Heart left ventricle (tissue), 16 donors: ENCODE measurements around the gene RECK. TPM values are rescaled to one million over a fixed set of nuclear protein-coding genes. Genes with fewer than 3 reads are reported as not detected.

Source experiments
- ATAC-seq, 4 donors: fragments of 200-7000 bp; cut with Tn5 transposase; one replicate each; pipeline ENCODE4 v1.9.1; 2020 to 2022; ENCODE audit warnings: moderate library complexity in 4 of 4, mild to moderate bottlenecking in 3 of 4, moderate number of reproducible peaks in 1 of 4
- DNase-seq, 5 donors: peaks; one replicate each; pipeline ENCODE4 v3.0.0-alpha.2; 2020
- H3K27ac ChIP-seq, 12 donors: fragments of 200-600 bp; sonication (generic) in 4 of 12; one replicate each; pipeline versions ENCODE4 v1.5.0 to v1.8.0; 2016 to 2022; ENCODE audit warnings: mild to moderate bottlenecking in 2 of 12
- H3K27me3 ChIP-seq, 9 donors: fragments of 200-600 bp; sonication (generic) in 2 of 9; one replicate each; pipeline versions ENCODE4 v1.5.1 to v1.8.0; 2016 to 2022; ENCODE audit warnings: mild to moderate bottlenecking in 3 of 9
- H3K36me3 ChIP-seq, 9 donors: fragments of 200-600 bp; sonication (generic) in 2 of 9; one replicate each; pipeline versions ENCODE4 v1.5.0 to v1.8.0; 2018 to 2022; ENCODE audit warnings: mild to moderate bottlenecking in 2 of 9
- H3K4me1 ChIP-seq, 12 donors: fragments of 200-600 bp; sonication (generic) in 4 of 12; one replicate each; pipeline versions ENCODE4 v1.5.0 to v1.8.0; 2016 to 2022; ENCODE audit warnings: mild to moderate bottlenecking in 3 of 12
- H3K4me3 ChIP-seq, 12 donors: fragments of 200-600 bp; sonication (generic) in 4 of 12; one replicate each; pipeline versions ENCODE4 v1.5.0 to v1.8.0; 2017 to 2022; ENCODE audit warnings: mild to moderate bottlenecking in 9 of 12, moderate library complexity in 4 of 12
- H3K9me3 ChIP-seq, 12 donors: fragments of 200-600 bp; sonication (generic) in 4 of 12; one replicate each; pipeline versions ENCODE4 v1.5.0 to v1.8.0; 2016 to 2022; ENCODE audit warnings: mild to moderate bottlenecking in 1 of 12
- CTCF ChIP-seq, 12 donors: fragments of 200-600 bp; sonication (generic) in 4 of 12; IDR thresholded peaks; one replicate each; pipeline versions ENCODE4 v1.5.0 to v1.8.0; 2018 to 2022; ENCODE audit warnings: antibody characterized with exemption in 12 of 12, mild to moderate bottlenecking in 5 of 12
- POLR2A ChIP-seq, 2 donors: fragments of 450-650 bp; IDR thresholded peaks; one replicate each; pipeline ENCODE4 v1.6.1; 2017; ENCODE audit warnings: antibody characterized with exemption in 2 of 2, mild to moderate bottlenecking in 2 of 2, moderate library complexity in 2 of 2
- WGBS, 4 donors: extraction: QIAGEN DNeasy Blood & Tissue Kit in 2 of 4; methylation state at CpG; one replicate each; pipeline versions ENCODE4 v1.1.5 to v1.1.7; 2013 to 2018; 5-methylcytosine and 5-hydroxymethylcytosine counted together
- intact Hi-C, 10 donors: fragments of 100-400 bp; cut with DNase I; formaldehyde crosslinking; loops; one replicate each; pipeline versions ENCODE4 v1.11.1 to v1.14.2; 2022
- polyA plus RNA-seq, 2 donors: library from polyadenylated mRNA; stranded (reverse); fragments of 200-250 nt; gene quantifications; one replicate each; pipeline ENCODE4 v1.2.3, GENCODE V29; 2013
- total RNA-seq, 9 donors: library from RNA; depleted of rRNA in 2 of 9; stranded (reverse); fragments of >200 nt in 2 of 9; fragmentation: NEBNext Ultra II Directional in 3 of 9; extraction: Animal tissue kit (Norgen Biotek cat#: 25700) in 3 of 9; gene quantifications; one replicate each; pipeline versions ENCODE4 v1.1.0 to v1.2.4, GENCODE V29; 2016 to 2023
- donor health status: ischemic (EF 13 %, LVEDD 7.1; RV severe dilation, severe dysfunction).
- donor health status: healthy with polysubstance abuse.
- donor health status: DM: no; HTN: yes; CAD: no.
- donor health status: DM: no; HTN: no; CAD: no.
- donor health status: ischemic (EF 25% LVEDD 6.9; RV normal size, moderate dysfunction).
- donor health status: ischemic (EF 25% LVEDD 5.7; RV mildly dilated, moderate dysfunction).
- donor health status: healthy.
- donor health status: DM: yes; HTN: yes; CAD: no.
- donor health status: ischemic (EF 35%, LVEDD 5.7; RV mildly dilated, moderate dysfunction).
- donor health status: nonischemic (EF 11% LVEDD 7.7; RV severe dilation, severe dysfunction).
- donor health status: DM: yes; HTN: yes; CAD: no.
- donor health status: PGD.
- donor health status: ischemic (EF 29% LVEDD 5.4; RV normal size, mild dysfunction).
- donor health status: nonischemic (EF 23%, LVEDD 6.1; RV moderate dilation, normal function).

RECK gene
- total and polyA plus RNA-seq, 11 donors, result 2.5 to 10.2 (median 4.9) TPM

- Histone ChIP-seq H3K36me3 (peaks cover 0 to 68% (median 43%) of the 10 kb centered on the region in 9 donors), H3K27ac (no peak overlapping the region), H3K9me3 (no peaks in the 10 kb centered on the region), H3K4me1 (peaks cover 0 to 9% (median 0%) of the 10 kb centered on the region in 12 donors), H3K27me3 (no peaks in the 10 kb centered on the region), H3K4me3 (no peak overlapping the region)
- intact Hi-C loops, result loop anchor here in 1 of 10 donors (10.0 kb wide), 1 partner anchor 53 kb away; no protein-coding TSS in a partner anchor
- 92 to 94% (median 93%) methylated on average over 7 of the region's 7 CpGs for WGBS, 4 donors
- DNase-seq (no peak), ATAC-seq (no peak)
- no peak for TF ChIP-seq CTCF (IDR thresholded peaks at IDR 0.05)
- TF ChIP-seq POLR2A (IDR thresholded peaks at IDR 0.05), result no peak
Measured at GRCh38 chr9:36121971-36122370, 85.3 kb downstream of the RECK start.

- Histone ChIP-seq H3K27me3 (no peaks in the 10 kb centered on the region), H3K27ac (no peak overlapping the region), H3K4me1 (peaks cover 0 to 24% (median 0%) of the 10 kb centered on the region in 12 donors), H3K9me3 (no peaks in the 10 kb centered on the region), H3K4me3 (no peak overlapping the region), H3K36me3 (peaks cover 0 to 56% (median 34%) of the 10 kb centered on the region in 9 donors)
- intact Hi-C loops, result loop anchor here in 1 of 10 donors (10.0 kb wide), 1 partner anchor 51 kb away; no protein-coding TSS in a partner anchor
- no peak for TF ChIP-seq POLR2A (IDR thresholded peaks at IDR 0.05)
- no peak for TF ChIP-seq CTCF (IDR thresholded peaks at IDR 0.05)
- DNase-seq (no peak), ATAC-seq (no peak)
- 90 to 97% (median 93%) methylated on average over 2 of the region's 2 CpGs for WGBS, 4 donors
Measured at GRCh38 chr9:36123515-36123914, 86.8 kb downstream of the RECK start.

- WGBS, 4 donors, result 81 to 85% (median 83%) methylated on average over 10 of the region's 10 CpGs
- Histone ChIP-seq H3K27ac (no peak overlapping the region), H3K4me1 (peaks cover 0 to 39% (median 0%) of the 10 kb centered on the region in 12 donors), H3K9me3 (no peaks in the 10 kb centered on the region), H3K36me3 (peaks cover 0 to 40% (median 27%) of the 10 kb centered on the region in 9 donors), H3K4me3 (no peak overlapping the region), H3K27me3 (no peaks in the 10 kb centered on the region)
- TF ChIP-seq CTCF (IDR thresholded peaks at IDR 0.05), result no peak
- no peak for TF ChIP-seq POLR2A (IDR thresholded peaks at IDR 0.05)
- no peak for ATAC-seq
- intact Hi-C loops, result loop anchor here in 1 of 10 donors (10.0 kb wide), 1 partner anchor 50 kb away; no protein-coding TSS in a partner anchor
- no peak for DNase-seq
Measured at GRCh38 chr9:36125062-36125855, 88.5 kb downstream of the RECK start.

DNA sequence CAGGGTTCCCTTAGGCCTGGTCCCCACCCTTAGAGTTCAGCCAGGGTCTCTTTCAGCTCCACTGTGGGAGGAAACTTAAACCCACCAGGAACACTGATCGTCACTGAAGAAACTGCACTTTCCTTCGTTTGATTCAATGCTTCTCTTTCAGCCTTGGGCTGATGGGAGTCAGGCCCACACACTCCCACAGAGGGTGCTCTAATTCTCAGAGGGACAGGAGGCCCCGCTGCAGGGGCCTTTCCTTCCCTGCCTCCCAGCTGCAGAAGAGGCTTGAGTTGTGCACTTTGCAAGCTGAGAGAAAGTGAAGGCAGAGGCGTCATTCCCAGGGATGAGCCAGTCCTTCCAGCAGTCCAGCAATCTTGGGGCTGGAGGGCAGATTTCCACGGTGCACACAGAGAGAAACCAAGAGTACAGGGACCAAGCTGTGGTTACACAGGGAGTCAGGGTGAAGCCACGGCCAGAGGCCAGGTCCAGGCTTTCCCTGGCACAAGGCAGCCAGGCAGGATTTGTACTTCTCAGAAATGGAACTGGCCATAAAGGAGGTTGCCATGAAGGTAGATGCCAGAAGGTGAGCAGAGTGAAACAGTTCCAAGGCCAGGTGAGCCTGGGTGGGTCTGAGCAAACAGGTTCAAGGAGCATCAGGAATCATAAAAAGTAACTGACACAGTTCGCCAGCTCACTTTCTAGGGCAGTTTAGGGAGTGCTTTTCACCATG is 89.5 kb downstream of the RECK start:
- Histone ChIP-seq H3K27me3 (no peaks in the 10 kb centered on the region), H3K4me1 (peaks cover 0 to 39% (median 0%) of the 10 kb centered on the region in 12 donors), H3K4me3 (no peak overlapping the region), H3K27ac (no peak overlapping the region), H3K36me3 (peaks cover 0 to 32% (median 20%) of the 10 kb centered on the region in 9 donors), H3K9me3 (no peaks in the 10 kb centered on the region)
- 66 to 80% (median 75%) methylated on average over 5 to 7 of the region's 7 CpGs for WGBS, 4 donors
- intact Hi-C loops, result loop anchor here in 1 of 10 donors (10.0 kb wide), 1 partner anchor 49 kb away; no protein-coding TSS in a partner anchor
- DNase-seq (no peak), ATAC-seq (peak in 1 of 4 donors; percentile 24)
- TF ChIP-seq POLR2A (IDR thresholded peaks at IDR 0.05) (no peak), CTCF (IDR thresholded peaks at IDR 0.05) (no peak)
